ENCODE results near the gene FRS3. TPM values are rescaled to one million over a fixed set of nuclear protein-coding genes. Genes with fewer than 3 reads are reported as not detected.

The FRS3 gene
- total and polyA plus RNA-seq, 2 of the 13 experiments (the other 11 are each of a cell fraction or from before 2014, with no cell fraction given) = 3.0 to 7.4 TPM

- TF ChIP-seq, protein P1, sequence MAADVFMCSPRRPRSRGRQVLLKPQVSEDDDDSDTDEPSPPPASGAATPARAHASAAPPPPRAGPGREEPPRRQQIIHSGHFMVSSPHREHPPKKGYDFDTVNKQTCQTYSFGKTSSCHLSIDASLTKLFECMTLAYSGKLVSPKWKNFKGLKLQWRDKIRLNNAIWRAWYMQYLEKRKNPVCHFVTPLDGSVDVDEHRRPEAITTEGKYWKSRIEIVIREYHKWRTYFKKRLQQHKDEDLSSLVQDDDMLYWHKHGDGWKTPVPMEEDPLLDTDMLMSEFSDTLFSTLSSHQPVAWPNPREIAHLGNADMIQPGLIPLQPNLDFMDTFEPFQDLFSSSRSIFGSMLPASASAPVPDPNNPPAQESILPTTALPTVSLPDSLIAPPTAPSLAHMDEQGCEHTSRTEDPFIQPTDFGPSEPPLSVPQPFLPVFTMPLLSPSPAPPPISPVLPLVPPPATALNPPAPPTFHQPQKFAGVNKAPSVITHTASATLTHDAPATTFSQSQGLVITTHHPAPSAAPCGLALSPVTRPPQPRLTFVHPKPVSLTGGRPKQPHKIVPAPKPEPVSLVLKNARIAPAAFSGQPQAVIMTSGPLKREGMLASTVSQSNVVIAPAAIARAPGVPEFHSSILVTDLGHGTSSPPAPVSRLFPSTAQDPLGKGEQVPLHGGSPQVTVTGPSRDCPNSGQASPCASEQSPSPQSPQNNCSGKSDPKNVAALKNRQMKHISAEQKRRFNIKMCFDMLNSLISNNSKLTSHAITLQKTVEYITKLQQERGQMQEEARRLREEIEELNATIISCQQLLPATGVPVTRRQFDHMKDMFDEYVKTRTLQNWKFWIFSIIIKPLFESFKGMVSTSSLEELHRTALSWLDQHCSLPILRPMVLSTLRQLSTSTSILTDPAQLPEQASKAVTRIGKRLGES (CRISPR knock-in tag; IDR thresholded peaks at IDR 0.05; ENCODE audit: borderline replicate concordance) = no peak
- TF ChIP-seq ZNF761 (CRISPR knock-in tag; conservative IDR thresholded peaks at IDR 0.05) = peak; percentile 96
- peak; percentile 75 for TF ChIP-seq SAP130 (CRISPR knock-in tag; IDR thresholded peaks at IDR 0.05; ENCODE audit: low read depth)
- TF ChIP-seq TCF7 (IDR thresholded peaks at IDR 0.05; ENCODE audit: low read depth) = peak; percentile 96
- no peak; the same call in 1 of the 2 replicates for TF ChIP-seq KDM3A (CRISPR knock-in tag; IDR thresholded peaks at IDR 0.05; ENCODE audit: low read depth)
- TF ChIP-seq FOXO1 (CRISPR knock-in tag; IDR thresholded peaks at IDR 0.05) = peak; percentile 92
- TF ChIP-seq MIER2 (CRISPR knock-in tag; IDR thresholded peaks at IDR 0.05) = no peak; the same call in 1 of the 2 replicates
- TF ChIP-seq ISX (CRISPR knock-in tag; conservative IDR thresholded peaks at IDR 0.05) = no peak
- TF ChIP-seq NCOA5 (CRISPR knock-in tag; IDR thresholded peaks at IDR 0.05) = no peak
- TF ChIP-seq EHMT2 (IDR thresholded peaks at IDR 0.05; ENCODE audit: borderline replicate concordance, low read depth, low read length) = peak; percentile 69; the same call in 1 of the 2 replicates
- peak; percentile 70 to 73; a peak in 3 of 4 replicates for TF ChIP-seq POLR2A (IDR thresholded peaks at IDR 0.05; ENCODE audit: insufficient read depth in 1 of 2, low read depth in 2 of 2, low read length in 2 of 2)
- TF ChIP-seq, protein P2, sequence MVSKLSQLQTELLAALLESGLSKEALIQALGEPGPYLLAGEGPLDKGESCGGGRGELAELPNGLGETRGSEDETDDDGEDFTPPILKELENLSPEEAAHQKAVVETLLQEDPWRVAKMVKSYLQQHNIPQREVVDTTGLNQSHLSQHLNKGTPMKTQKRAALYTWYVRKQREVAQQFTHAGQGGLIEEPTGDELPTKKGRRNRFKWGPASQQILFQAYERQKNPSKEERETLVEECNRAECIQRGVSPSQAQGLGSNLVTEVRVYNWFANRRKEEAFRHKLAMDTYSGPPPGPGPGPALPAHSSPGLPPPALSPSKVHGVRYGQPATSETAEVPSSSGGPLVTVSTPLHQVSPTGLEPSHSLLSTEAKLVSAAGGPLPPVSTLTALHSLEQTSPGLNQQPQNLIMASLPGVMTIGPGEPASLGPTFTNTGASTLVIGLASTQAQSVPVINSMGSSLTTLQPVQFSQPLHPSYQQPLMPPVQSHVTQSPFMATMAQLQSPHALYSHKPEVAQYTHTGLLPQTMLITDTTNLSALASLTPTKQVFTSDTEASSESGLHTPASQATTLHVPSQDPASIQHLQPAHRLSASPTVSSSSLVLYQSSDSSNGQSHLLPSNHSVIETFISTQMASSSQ (IDR thresholded peaks at IDR 0.05; ENCODE audit: low read depth) = peak; percentile 74
- TF ChIP-seq, protein P2 (CRISPR knock-in tag; IDR thresholded peaks at IDR 0.05; ENCODE audit: borderline replicate concordance) = peak; percentile 92; the same call in 1 of the 2 replicates
- TF ChIP-seq, protein P3, sequence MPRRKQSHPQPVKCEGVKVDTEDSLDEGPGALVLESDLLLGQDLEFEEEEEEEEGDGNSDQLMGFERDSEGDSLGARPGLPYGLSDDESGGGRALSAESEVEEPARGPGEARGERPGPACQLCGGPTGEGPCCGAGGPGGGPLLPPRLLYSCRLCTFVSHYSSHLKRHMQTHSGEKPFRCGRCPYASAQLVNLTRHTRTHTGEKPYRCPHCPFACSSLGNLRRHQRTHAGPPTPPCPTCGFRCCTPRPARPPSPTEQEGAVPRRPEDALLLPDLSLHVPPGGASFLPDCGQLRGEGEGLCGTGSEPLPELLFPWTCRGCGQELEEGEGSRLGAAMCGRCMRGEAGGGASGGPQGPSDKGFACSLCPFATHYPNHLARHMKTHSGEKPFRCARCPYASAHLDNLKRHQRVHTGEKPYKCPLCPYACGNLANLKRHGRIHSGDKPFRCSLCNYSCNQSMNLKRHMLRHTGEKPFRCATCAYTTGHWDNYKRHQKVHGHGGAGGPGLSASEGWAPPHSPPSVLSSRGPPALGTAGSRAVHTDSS (CRISPR knock-in tag; conservative IDR thresholded peaks at IDR 0.05) = no peak
- peak; percentile 88; the same call in 1 of the 2 replicates for TF ChIP-seq NFIC (IDR thresholded peaks at IDR 0.05; ENCODE audit: low read length)
- peak; percentile 67 for TF ChIP-seq SALL1 (CRISPR knock-in tag; IDR thresholded peaks at IDR 0.05)
- TF ChIP-seq NR3C1 (CRISPR knock-in tag; IDR thresholded peaks at IDR 0.05) = no peak
- TF ChIP-seq GFI1 (CRISPR knock-in tag; IDR thresholded peaks at IDR 0.05; ENCODE audit: borderline replicate concordance) = peak; percentile 80
- TF ChIP-seq ZSCAN22 (CRISPR knock-in tag; IDR thresholded peaks at IDR 0.05) = no peak
- TF ChIP-seq GATAD1 (CRISPR knock-in tag; IDR thresholded peaks at IDR 0.05) = no peak
- peak; percentile 95 for TF ChIP-seq RXRA (CRISPR knock-in tag; IDR thresholded peaks at IDR 0.05)
- no peak for TF ChIP-seq ZNF7 (CRISPR knock-in tag; IDR thresholded peaks at IDR 0.05)
- no peak for TF ChIP-seq ZNF451 (CRISPR knock-in tag; IDR thresholded peaks at IDR 0.05)
Measured at GRCh38 chr6:41747256-41748101, 32.2 kb downstream of the FRS3 start, which contains the start of gene PGC (continued).
